GM23248 (cell line): Measurements from ENCODE around the gene TMEM139.

Experiments used
- EZH2 ChIP-seq: fragments of 200-600 bp; sonication (generic); IDR thresholded peaks from 2 replicates; pipeline ENCODE4 v1.6.1; 2018; ENCODE audit warnings: antibody characterized with exemption, mild to moderate bottlenecking; ENCODE audit not compliant: insufficient read depth, poor library complexity, severe bottlenecking
- EZH2phosphoT487 ChIP-seq: fragments of 200-600 bp; sonication (generic); IDR thresholded peaks from 2 replicates; pipeline ENCODE4 v1.6.1; 2018; ENCODE audit warnings: antibody characterized with exemption, moderate library complexity, mild to moderate bottlenecking, low read depth; ENCODE audit not compliant: insufficient read depth

DNA sequence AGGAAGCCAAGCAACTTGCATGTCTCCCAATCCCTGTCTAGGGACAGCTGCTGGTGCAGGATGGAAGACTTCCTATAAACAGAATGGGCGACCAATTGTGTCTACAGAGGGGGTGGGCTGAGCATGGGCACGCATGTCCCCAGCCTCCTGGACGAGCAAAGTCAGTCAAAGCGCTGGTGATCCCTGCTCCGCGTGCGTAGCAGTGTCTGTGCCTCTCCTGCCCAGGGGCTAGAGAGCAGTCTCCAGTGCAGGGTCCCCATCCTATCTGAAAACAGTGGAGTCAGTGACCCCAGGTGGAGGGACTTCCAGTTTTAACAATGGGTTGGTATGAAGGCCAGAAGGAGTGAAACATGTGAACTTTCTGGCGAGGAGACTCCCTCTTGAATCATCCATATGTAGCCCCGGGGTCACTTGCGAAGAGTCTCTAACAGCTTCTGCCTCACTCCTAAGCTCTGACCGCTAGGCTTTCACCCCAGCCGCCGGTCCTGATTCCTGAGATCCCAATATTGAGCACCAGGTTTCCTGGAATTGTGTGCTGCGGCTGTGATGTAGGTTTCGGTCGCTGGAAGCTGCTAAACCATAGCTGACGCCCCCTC lies 2.7 kb downstream of the TMEM139 start:
- TF ChIP-seq EZH2, result no peak
- no peak for TF ChIP-seq EZH2phosphoT487
